HG03520 (cell line): ENCODE measurements around the gene OSBP2.

Source experiments
- ATAC-seq: cut with Tn5 transposase; IDR thresholded peaks from one replicate; pipeline ENCODE4 v1.9.1; 2021; ENCODE audit warnings: mild to moderate bottlenecking, moderate library complexity; ENCODE audit not compliant: unreplicated experiment

Gene OSBP2

DNA sequence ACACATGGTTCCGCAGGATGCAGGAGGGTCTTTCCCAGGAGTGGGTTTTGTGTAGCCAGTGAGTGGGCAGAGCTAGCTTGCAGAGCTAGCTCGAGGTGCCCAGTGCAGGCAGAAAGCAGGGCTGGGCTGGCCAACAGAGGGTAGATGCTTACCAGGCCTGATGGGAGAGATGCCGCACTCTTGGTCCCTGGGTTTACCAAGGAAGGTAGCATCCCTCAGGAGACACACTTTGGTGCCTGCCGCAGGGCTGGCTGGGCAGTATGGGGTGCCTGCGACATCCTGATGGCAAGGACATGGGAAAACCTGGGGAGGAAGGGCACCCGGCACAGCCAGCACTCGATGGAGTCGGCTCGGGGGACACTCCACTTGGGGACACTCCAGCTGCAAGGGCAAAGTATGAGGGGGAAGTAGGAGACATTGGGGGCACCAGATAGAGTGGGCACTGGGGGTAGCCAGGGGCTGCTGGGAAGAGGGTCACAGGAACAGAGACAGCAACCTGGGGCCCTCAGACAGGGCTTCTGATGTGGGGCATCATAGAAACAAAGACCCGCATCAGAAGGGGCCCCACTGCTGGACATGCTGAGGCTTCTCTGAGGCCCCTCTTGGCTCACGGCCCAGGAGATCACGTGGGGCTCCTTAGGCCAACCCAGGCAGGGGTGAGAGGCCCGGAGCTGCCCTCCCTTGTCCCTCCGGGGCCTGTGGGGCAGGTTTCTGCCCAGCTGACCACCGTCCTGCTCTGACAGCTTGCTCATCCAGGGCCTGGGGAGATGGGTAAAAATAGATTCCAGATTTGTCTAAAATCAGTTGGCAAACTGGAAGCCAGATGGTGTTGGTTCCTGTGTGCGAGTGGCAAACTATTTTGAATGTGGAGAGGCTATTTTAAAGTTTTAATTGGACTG, 184.1 kb downstream of the OSBP2 start:
- no peak for ATAC-seq

DNA sequence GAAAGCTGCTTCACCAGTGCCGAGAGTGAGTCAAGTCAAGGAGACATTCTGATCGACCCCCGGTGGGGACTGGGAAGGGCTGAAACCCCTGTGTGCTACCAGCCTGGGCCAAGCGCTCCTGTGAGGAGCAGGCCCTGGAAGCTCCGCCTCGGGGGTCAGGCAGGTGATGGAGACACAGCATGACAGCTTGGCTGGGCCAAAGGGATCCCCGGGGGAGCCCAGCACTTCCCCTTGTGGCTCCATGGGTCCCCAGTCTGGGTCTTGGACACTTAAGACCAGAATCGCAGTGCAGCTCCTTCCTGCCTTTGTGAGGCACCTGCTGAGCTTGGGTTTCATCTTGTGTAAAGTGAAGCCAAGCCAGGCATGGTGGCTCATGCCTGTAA, 184.7 kb downstream of the OSBP2 start:
- ATAC-seq = no peak

DNA sequence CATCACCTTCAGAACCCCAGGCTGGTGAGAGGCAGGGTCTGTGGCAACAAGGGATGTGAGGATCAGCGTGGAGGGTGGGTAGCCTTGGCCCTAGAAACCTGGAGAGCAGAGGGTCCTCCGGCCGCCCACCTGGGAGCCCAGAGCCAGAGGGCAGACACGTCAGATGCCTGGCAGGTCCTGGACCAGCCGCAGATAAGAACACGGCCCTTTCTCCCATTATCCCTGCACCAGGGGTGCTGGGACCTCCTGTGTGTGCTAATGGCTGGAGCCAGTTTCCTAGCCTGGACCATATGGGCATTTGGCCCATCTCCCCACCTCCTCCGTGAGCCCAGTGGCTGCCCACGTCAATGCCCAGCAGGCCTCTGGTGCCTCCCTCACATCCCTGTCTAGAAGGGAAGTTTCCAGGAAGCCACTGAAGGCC, 185.5 kb downstream of the OSBP2 start:
- ATAC-seq = no peak

DNA sequence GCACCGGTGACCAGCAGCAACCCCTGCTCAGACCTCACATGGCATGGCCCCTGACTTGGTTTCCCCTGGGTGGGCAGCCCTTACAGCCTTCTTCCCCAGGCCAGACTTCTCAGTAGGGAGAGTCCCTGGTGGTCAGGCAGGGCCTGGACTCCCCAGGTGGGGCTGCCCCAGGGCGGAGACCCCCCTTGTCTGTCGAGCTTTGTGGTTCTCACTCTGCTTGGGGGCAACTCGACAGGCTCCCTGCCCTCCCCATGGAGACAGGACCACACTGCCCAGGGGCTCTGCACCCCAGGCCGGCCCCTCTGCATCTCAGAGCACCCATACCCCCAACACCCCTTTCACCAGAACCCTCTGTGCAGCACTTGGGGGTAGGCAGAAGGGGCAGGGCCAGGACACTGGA, 186.2 kb downstream of the OSBP2 start:
- ATAC-seq = no peak

DNA sequence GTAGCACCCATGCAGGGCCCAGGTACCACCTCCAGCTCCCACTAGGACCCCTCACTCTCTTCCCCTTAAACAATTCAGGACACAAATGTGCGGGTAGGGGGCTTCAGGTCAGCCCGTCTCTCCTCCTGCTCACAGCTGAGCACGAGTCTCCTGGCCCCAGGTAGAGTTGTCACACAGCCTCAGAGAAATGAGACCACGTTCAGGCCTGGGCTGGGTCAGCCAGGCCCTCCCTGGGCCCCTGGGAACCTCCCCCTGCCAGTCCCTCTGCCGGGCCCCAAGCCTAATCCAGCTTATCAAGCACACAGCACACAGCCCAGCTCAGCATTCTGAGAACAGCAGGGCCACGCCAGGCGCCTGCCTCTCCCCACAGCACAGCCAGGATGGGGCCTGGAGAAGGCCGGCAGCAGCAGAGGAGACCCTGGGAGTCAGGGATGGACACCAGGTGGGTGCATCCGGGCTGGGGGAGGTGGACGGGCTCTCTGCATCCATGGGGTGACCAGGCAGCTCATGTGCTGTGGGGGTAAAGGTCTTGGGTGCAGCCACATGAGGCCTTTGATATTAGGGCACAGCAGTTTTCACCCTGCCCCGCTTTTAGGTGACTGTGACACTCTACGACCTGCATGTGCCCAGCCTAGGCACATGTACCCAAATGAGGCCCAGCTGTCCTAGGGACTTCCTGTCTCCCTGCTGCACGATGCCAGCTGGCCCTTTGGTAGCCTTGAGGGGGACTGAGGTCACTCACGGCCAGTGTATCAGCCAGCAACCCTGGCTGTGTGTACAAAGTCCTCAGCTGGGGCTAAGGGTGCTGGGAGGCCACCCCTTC, 186.9 kb downstream of the OSBP2 start:
- ATAC-seq = no peak

DNA sequence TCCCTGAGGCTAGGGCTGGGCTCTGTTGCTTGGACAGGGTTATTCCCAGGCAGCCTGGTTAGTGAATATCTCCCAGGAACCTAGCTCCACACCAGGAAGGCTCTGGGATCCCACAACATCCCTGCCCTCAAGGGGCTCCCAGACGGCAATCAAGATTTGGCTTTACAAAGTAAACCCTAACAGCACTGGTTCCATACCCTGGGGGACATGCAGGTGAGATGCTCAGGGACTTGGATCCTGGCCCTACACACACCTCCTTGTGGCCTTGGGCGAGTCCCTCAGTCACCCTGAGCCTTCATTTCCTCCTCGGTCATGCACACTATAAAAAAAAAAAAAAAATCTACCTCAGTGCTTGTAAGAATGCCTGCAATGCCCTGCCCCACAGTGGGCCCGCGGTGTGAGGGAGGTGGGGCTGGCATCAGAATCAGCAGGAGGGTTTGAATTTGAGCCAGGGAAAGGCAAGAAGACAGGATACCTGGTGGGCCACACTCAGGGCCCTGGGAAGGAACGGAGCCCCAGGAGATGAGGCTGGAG, 187.6 kb downstream of the OSBP2 start:
- no peak for ATAC-seq

DNA sequence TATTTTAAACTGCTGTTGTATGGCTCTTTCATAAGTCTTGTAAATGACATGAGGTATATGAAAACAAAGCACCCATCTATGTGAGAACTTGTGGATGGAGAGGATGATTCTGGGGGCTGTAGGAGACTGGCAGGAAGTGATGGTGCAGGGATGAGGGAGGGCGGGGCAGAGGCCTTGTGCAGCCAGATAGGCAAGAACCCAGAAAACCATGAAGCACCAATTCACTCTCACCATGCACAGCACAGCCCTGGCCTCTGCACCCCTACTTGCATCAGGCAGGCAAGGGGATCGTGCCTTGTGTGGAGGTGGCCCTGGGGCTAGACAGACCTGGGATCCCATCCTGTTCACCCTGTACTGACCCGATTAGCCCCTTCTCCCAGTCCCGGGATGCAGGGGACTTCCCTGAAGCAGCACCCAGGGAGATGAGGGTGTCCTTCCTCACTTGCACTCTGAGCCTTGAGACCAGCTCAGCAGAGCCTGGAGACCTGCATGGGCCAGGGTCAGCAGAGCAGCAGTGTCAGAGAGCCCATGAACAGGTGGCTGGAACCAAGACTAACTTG, 188.4 kb downstream of the OSBP2 start:
- no peak for ATAC-seq

DNA sequence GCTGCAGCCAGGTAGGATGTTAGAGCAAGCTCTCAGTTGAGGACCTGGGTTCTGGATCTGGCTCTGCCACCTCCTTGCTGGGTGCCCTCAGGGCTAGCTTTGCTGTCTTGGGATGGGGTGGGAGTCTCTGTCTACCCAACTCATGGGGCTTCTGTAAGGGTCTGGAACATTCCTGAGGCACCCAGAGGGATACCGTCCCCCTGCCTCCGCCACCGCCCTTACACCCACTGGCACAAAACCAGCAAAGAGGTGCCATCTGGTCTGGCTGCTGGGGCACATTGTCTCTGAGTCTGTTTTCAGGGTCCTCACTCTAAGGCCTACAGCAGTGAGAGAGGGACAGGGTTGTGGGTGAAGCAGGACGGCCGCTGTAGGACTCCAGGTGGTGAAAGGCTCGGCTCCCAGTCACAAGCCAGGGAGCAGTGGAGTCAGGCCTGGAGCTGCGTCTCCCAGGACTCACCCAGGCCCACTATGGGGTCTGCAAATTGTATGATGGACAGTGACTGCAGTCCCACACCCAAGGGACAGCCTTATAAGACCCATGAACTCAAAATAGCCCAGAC, 189.0 kb downstream of the OSBP2 start:
- no peak for ATAC-seq

DNA sequence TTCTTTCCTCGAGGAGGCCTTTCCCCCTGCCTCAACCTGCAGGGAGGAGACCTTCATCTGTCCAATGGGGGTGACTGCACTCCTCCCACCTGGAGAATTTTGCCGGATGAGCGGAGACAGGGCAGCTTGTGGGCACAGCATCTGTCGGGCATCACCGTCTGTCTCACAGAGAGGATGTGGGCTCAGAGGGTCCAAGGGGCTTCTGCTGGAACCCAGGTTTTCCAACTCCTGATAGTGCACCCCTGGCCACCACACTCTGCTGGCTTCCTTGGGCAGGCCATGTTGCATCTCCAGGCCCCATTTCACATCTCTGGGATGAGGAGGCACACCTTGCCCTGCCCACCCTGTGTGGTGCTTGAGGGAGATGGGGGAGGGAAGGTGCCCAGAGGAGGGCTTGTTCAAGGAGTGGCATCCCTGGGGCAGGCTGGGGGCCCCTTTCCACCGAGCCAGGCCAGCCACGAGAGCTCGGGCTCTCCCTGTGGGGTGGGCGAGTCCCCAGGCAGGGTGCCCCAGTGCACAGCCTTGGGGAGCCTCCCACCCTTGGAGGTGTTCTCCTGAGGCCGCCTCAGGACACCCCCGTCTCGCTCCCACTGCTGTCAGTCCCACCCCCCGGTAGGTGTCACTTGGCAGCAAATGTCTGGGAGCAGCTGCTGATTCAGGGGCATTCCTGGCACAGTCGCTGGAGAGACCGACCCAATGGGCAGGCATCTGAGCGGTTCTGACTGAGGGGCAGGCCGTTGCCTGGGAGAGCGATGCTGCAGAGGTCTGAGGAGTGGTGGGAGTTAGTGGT, 189.7 kb downstream of the OSBP2 start:
- no peak for ATAC-seq

DNA sequence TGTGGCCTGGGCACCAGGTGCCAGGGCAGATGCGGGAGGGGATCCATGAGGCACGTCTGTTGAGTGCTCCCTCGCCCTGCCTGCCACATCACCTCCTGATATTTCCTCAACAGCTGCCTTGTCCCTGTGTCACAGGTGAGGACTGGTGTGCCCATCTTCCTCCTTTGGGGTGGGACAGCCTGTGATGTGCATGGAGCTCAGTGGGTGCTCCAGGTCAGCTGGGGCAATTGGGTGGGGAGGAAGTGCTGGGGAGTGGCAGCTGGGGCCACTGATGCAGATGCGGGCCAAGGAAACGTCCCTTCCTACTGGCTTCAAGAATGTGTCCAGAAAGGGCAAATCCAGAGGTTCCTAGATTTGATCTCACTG, 190.3 kb downstream of the OSBP2 start:
- ATAC-seq = no peak

DNA sequence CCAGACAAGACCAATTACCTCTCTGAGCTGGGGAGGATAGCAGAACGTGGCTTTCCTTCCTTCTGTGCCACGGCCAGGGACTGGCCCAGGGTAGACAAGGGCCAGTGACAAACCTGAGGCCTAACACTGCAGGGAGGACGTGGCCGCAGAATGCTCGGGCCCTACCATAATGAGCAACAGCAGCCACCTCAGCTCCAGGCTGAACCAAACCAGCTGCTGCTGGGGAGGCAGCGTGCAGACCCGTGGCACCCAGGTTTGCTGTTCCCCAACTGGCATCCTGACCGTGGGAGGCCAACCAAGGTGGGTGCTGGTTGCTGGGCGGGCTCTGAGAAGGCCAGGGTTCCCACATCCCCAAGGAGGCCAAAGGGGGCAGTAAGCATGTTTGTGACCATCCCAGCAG, 190.9 kb downstream of the OSBP2 start:
- ATAC-seq = no peak

DNA sequence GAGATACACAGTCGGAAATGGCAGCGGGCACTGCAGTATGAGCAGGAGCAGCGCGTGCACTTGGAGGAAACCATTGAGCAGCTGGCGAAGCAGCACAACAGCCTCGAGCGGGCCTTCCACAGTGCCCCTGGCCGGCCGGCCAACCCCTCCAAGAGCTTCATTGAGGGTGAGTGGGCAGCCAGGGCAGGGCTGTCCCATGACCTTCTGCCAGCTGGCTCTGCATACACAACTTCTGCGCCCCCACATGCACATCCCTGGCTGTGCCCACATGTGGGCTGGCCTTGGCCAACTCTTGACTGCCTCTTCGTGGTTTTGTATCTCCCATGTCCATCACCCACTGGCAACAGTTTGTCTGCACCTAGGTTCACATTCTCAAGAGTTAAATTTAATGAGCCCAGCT, 192.8 kb downstream of the OSBP2 start:
- no peak for ATAC-seq

DNA sequence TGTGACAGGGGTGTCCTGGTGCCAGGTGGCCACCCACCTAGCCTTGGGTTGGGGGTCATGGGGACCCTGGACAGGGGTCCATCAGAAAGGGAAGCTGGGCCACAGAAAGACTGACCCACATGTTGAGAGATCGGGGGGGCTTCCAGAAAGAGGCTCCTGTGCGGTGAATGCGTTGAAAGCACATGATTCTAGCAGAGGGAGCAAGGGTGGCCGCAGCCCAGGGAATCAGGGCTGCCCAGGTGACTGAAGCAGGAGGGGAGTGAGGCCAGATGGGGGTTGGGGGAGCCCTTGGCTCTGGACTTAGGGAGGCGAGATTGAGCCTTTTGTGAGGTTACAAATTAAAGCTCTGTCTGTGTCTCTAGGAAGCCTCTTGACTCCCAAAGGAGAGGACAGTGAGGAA, 193.2 kb downstream of the OSBP2 start:
- ATAC-seq = no peak

DNA sequence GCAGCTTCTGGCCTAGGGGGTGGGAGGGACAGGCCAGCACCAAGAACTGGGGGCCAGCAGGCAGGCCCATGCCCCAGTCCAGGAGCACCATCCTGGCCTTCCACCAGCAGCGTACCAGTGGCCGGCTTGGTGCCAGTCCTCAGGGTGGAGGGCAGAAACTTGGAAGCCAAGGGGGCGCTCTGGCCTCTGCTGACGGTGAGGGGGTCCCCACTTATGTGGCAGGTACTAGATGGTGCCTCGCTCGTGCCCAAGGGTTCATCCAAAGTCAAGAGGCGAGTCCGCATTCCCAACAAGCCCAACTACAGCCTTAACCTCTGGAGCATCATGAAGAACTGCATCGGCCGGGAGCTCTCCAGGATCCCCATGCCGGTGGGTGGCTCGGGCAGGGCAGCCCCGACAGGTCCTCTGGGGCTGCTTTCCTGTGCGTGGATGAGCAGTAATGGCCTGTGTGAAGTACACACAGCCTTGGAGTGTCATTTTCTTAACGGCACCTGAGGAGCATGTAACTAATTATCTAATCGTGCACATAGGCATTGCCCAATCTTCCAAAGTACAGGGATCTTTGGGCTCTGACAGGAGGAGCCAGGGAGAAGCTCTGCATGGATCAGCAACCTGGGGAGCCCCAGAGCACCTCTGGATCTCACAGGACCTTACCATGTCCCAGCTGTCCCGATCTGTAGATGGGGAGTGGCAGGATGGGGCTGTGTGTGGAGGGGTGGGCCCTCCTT, 194.8 kb downstream of the OSBP2 start:
- no peak for ATAC-seq

DNA sequence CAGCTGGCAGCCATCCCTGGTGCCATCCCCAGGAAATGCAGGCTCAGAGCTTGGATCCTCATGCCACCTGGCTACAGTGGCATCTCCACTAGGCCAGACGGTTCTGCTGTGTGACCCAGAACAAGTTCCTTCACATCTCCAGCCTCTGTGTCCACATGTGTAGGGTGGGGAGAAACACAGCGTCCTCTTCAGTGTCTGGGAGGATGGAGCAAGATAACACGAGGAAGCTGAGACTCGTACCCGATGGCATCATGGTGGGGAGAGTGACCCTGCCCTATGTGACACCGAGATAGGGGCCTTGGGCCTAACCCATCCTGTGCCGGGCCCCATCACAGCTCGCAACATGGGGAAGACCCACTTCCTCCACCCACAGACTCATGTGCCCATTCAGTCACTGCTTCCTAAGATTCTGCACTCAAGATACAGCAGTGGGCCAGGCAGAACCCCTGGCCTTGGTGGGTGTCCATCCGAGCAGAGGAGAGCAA, 195.4 kb downstream of the OSBP2 start:
- ATAC-seq = no peak

DNA sequence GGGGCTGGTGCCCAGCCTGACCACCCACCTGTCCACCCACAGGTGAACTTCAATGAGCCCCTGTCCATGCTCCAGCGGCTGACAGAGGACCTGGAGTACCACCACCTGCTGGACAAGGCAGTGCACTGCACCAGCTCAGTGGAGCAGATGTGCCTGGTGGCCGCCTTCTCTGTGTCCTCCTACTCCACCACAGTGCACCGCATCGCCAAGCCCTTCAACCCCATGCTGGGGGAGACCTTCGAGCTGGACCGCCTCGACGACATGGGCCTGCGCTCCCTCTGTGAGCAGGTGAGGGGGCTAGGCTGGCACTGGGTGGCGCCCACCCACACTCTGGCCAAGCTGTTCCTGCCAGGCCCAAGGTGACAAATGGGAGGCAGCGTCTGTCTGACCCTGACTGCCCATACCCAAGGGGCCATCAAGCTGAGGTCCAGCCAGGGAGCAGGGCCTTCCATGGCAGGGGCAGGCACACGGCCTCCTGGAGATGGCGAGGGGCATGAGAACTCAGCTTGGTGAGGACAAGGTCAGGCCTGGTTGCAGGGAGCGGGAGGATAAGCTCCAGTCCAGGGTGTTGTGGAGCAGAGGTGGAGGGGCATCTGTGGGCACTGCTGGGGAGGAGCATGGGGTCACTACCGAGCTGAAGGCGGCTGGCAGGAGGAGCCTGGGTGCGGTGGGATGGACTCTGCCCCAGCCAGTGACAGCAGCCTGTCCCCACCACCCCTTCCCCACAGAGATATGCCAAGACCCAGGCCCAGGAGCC, 196.2 kb downstream of the OSBP2 start:
- no peak for ATAC-seq

DNA sequence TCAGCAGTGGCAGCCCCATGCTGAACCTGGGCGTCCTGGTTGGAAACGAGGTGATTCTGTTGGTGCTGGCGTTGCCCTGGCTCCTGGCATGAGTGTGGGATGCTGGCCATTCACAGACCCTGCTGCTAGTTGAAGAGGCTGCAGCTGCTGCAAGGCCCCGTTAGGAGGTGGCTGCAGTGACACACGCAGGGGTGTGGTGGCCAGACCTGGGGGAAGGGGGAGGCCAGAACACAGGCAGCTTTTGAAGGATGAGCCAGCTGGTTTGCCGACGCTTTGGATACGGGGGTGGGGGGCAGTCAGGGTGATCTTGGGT, 196.7 kb downstream of the OSBP2 start:
- no peak for ATAC-seq

DNA sequence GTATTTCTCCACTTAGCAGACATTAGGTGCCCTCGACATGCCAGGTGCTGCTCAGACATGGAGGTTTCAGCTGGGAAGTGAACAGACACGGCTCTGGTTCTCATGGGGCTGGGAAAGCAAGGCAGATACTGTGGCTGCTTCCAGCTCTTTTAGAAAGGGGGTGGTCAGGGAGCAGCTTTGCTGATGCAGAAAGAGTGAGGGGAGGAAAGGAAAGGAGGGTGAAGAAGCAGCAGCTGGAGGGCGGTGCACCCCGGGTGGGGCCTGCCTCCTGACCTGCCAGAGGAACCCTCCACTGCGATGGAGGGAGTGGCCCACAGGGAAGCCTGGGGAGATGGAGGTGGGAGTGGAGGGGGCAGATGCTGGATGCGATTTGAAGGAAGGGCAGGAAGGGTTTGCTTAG, 197.1 kb downstream of the OSBP2 start:
- ATAC-seq = no peak

DNA sequence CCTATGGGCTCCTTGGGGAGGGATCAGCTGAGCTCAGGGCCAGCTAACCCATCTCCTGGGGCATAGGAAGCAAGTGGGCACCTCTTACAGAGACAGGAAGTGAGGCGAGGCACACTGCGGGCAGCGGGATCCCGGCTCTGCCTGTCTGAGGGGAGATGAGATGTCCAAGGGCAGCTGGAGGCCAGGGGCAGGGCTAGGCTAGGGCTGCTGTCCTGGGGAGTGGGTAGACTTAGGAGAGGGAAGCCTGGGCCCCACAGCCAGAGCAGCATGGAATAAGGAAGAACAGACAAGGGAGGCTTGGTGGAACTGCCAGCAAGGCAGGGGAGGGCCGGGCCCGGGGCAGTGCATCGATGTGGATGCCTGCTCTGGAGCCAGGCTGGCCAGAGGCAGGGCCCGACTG, 197.6 kb downstream of the OSBP2 start:
- no peak for ATAC-seq
